ENCODE measurements around the gene RAB26.
"Not testable (repeated sequence)": the region's sequence is repeated elsewhere in the genome, so short reads cannot be mapped to it uniquely, and the experiment has no call there.

The RAB26 gene

GRCh38 chr16:2117960-2118722 is 30.3 kb upstream of the RAB26 start:
- DNase-seq, result not testable (repeated sequence)

- not testable (repeated sequence) for DNase-seq
Measured at GRCh38 chr16:2121325-2121724, 27.1 kb upstream of the RAB26 start.

- no peak for DNase-seq
Measured at GRCh38 chr16:2121853-2122252, 26.6 kb upstream of the RAB26 start.

- no peak for DNase-seq
Measured at GRCh38 chr16:2122429-2122828, 26.0 kb upstream of the RAB26 start.

GRCh38 chr16:2122934-2123683 is 25.3 kb upstream of the RAB26 start:
- DNase-seq, result not testable (repeated sequence)

- not testable (repeated sequence) for DNase-seq
Measured at GRCh38 chr16:2123706-2124376, 24.6 kb upstream of the RAB26 start.

- DNase-seq, result not testable (repeated sequence)
Measured at GRCh38 chr16:2124377-2124693, 24.1 kb upstream of the RAB26 start.

- not testable (repeated sequence) for DNase-seq
Measured at GRCh38 chr16:2124694-2125444, 23.6 kb upstream of the RAB26 start.

GRCh38 chr16:2125609-2126008 is 22.8 kb upstream of the RAB26 start:
- not testable (repeated sequence) for DNase-seq

GRCh38 chr16:2126161-2126743 is 22.2 kb upstream of the RAB26 start:
- not testable (repeated sequence) for DNase-seq

GRCh38 chr16:2126928-2127556 is 21.4 kb upstream of the RAB26 start:
- not testable (repeated sequence) for DNase-seq

- not testable (repeated sequence) for DNase-seq
Measured at GRCh38 chr16:2127630-2128280, 20.7 kb upstream of the RAB26 start.

GRCh38 chr16:2129251-2129650 is 19.2 kb upstream of the RAB26 start:
- DNase-seq, result not testable (repeated sequence)

- DNase-seq, result not testable (repeated sequence)
Measured at GRCh38 chr16:2129890-2130447, 18.5 kb upstream of the RAB26 start.

GRCh38 chr16:2133797-2134196 is 14.6 kb upstream of the RAB26 start:
- DNase-seq, result not testable (repeated sequence)

GRCh38 chr16:2135071-2135470 is 13.4 kb upstream of the RAB26 start:
- DNase-seq, result not testable (repeated sequence)

- peak; percentile 56 for DNase-seq
Measured at GRCh38 chr16:2135770-2136490, 12.5 kb upstream of the RAB26 start, which contains the start of gene PKD1. TSS of gene PKD1 (minus strand) at chr16:2135898. CDS start at chr16:2135689, 209 bp downstream.

- DNase-seq, result no peak
Measured at GRCh38 chr16:2142942-2143877, 5.2 kb upstream of the RAB26 start.

GRCh38 chr16:2143878-2144485 is 4.4 kb upstream of the RAB26 start:
- no peak for DNase-seq

Measured in kidney glomerular epithelial cell (primary cell).